ENCODE measurements around the gene NT5C1A.

DNA sequence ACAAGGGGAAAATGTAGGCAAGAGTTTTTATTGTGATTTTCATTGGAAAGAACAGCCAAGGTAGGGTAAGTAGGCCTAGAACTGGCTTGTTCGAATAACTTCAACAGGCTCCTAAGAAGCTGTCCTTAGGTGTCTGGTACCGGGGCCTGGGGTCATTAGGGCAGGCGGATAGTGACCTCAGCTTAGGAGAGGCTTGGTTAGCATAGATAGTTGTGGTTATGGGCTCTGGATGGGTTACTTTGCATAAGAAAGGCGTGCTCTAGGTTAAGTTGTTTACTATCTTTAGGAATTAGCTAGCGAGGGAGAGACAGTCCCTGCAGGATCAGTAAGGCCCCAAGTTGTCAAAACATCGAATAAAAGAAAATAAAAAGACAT lies 40.0 kb upstream of the NT5C1A start:
- TF ChIP-seq GATA3 (IDR thresholded peaks at IDR 0.05; ENCODE audit: low read depth, low read length): no peak
- no peak for TF ChIP-seq GATA2 (IDR thresholded peaks at IDR 0.05; ENCODE audit: low read depth, low read length)
